AG04450 (cell line): Measurements from ENCODE around the gene RCC1. TPM values are rescaled to one million over a fixed set of nuclear protein-coding genes. Genes with fewer than 3 reads are reported as not detected.
A peak's percentile ranks its signal among the peaks of the same experiment; 100 is the strongest.

Experiments
- CTCF ChIA-PET: fragments of 300-600, 350-600 bp; formaldehyde crosslinking; extraction: SDS; loops from one replicate; lab custom pipeline; 2022; ENCODE audit warnings: antibody characterized with exemption, inconsistent platforms; lab: Charles Lee
- POLR2A ChIA-PET: fragments of 350-600 bp; formaldehyde crosslinking; extraction: SDS; loops from one replicate; lab custom pipeline; 2021; ENCODE audit warnings: antibody characterized with exemption, inconsistent platforms; lab: Yijun Ruan, JAX
- DNase-seq: peaks from one replicate; pipeline ENCODE4 v3.0.0-alpha.2; 2011; ENCODE audit warnings: low read depth, low spot score
- H3K27ac ChIP-seq: one replicate; pipeline ENCODE4 v1.5.1; 2012; ENCODE audit warnings: low read depth, low read length, control low read depth
- H3K27me3 ChIP-seq: one replicate; pipeline ENCODE4 v1.6.0; 2012; ENCODE audit warnings: low read length; ENCODE audit not compliant: control insufficient read depth, insufficient read depth
- H3K4me3 ChIP-seq: 2 replicates; pipeline ENCODE4 v1.5.1; 2011; ENCODE audit warnings: mild to moderate bottlenecking, low read depth, low read length, control low read depth
- H3K9me3 ChIP-seq: 2 replicates; pipeline ENCODE4 v1.5.1; 2012; ENCODE audit warnings: low read length; ENCODE audit not compliant: control insufficient read depth, insufficient read depth
- polyA plus RNA-seq: library from polyadenylated mRNA; depleted of rRNA; stranded (reverse); fragments of >200 nt; gene quantifications from 2 replicates; pipeline ENCODE4 v1.2.3, GENCODE V29; 2011
- TF ChIP-seq, protein P1 (sequence below): IDR thresholded peaks from 2 replicates; pipeline ENCODE4 v1.5.1; 2011; ENCODE audit warnings: low read depth, low read length, control low read depth, inconsistent platforms

Gene RCC1
- polyA plus RNA-seq, 1 experiment: 22.4 TPM

DNA sequence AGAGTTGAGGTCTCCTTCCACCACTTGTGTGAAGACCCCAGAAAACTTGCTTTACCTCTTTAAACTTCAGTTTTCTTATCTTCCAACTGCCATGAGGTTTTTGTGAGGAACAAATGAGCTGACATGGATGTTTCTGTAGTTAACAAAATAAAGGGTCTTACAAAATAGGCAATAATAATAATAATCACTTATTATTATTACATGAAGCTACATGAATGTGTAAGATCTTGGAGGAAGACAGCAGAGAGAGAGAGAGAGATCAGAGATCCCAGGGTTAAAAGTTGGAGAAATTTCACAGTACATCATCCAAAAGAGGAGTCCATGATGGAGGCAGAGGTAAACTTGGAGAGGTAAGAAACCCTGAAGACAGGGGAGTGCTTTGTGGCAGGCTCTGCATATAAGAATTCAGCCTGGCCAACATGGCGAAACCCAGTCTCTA lies 10.7 kb downstream of the RCC1 start:
- H3K27ac ChIP-seq: no peak overlapping the region

DNA sequence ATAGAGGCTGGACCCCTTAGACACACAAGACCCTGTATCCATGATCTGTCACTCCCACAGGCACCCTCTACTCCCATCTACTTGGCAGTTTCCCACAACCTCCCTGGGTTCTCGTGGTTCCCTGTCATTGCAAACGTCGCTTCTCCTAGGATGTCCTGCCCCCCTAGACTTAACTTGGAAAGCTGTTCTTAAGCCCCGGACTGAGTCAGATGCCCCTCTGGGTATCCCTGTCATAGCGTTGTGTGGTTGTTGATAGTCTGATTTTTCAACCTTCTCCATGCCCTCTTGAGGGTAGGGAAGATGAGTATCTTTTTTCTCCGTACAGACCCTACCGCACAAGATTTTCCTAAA lies 11.8 kb downstream of the RCC1 start:
- DNase-seq: no peak
- POLR2A ChIA-PET: interaction anchor here (1.8 to 7.5 kb wide), 3 partner anchors 8 to 85 kb away, joined by 5 to 46 read pairs (median 28); no protein-coding TSS in a partner anchor

More for the DNA sequence above, 10.7 kb downstream of the RCC1 start:
- ChIA-PET POLR2A (interaction anchor here (0.6 to 7.5 kb wide), 8 partner anchors 37 to 350 kb away, joined by 3 to 46 read pairs (median 5); partner anchors contain the start of gene TRNAU1AP), CTCF (interaction anchor here (0.7 to 3.6 kb wide), 6 partner anchors 8 to 518 kb away, joined by 3 to 57 read pairs (median 6); no protein-coding TSS in a partner anchor)
- H3K27me3 ChIP-seq: no peaks in the 10 kb centered on the region
- H3K4me3 ChIP-seq: no peak overlapping the region
- DNase-seq: no peak
- H3K9me3 ChIP-seq: no peaks in the 10 kb centered on the region
- TF ChIP-seq, protein P1, sequence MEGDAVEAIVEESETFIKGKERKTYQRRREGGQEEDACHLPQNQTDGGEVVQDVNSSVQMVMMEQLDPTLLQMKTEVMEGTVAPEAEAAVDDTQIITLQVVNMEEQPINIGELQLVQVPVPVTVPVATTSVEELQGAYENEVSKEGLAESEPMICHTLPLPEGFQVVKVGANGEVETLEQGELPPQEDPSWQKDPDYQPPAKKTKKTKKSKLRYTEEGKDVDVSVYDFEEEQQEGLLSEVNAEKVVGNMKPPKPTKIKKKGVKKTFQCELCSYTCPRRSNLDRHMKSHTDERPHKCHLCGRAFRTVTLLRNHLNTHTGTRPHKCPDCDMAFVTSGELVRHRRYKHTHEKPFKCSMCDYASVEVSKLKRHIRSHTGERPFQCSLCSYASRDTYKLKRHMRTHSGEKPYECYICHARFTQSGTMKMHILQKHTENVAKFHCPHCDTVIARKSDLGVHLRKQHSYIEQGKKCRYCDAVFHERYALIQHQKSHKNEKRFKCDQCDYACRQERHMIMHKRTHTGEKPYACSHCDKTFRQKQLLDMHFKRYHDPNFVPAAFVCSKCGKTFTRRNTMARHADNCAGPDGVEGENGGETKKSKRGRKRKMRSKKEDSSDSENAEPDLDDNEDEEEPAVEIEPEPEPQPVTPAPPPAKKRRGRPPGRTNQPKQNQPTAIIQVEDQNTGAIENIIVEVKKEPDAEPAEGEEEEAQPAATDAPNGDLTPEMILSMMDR: no peak

DNA sequence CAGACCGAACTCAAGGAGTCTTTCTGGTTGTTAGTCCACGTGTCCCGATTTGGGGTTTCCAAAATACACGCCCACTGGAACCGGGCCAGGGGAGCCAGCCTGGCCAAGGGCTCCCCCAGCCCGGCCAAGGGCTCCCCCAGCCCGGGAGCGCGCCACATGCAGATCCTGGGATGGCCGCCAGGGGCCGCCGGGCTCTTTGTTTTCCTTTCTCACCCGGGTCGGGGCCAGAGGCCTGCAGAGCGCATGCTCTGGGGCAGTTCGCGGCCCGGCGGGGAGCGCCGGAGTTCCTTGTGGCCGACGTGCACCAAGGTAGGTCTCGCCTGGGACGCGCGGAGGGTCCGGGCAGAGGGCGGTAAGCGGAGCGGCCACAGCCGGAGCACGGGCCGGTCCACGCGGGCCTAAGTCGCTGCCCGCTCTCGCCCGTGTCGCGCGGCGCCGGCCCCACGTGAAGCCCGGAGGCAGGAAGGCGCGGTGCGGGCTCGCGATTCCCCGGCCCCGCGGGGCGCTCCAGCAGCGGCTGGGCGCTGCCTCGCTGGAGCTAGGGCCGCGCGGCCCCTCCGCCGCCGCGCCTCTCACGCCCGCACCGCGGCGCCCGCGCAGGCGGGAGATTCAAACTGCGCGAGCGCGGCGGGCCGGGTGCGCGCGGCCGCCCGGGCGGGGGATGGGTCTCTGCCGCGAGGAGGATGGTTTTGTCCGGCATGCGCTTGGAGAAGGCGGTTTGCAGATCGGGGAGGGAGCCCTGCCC lies 12.3 kb downstream of the RCC1 start:
- DNase-seq: peak; percentile 60
- Histone ChIP-seq H3K9me3 (no peaks in the 10 kb centered on the region), H3K27me3 (no peaks in the 10 kb centered on the region), H3K4me3 (peak overlapping the region; percentile 81), H3K27ac (peak overlapping the region; percentile 61)
- TF ChIP-seq, protein P1: peak; percentile 92
- CTCF ChIA-PET: interaction anchor here (0.6 to 3.6 kb wide), 5 partner anchors 10 to 282 kb away, joined by 3 to 57 read pairs (median 3); no protein-coding TSS in a partner anchor
- POLR2A ChIA-PET: interaction anchor here (0.9 to 7.5 kb wide), 6 partner anchors 9 to 359 kb away, joined by 3 to 46 read pairs (median 6); partner anchors contain the start of gene TAF12

More for the DNA sequence above, 11.8 kb downstream of the RCC1 start:
- H3K27me3 ChIP-seq: no peaks in the 10 kb centered on the region
- CTCF ChIA-PET: interaction anchor here (1.0 to 3.6 kb wide), 4 partner anchors 9 to 158 kb away, joined by 3 to 57 read pairs (median 8); no protein-coding TSS in a partner anchor
- TF ChIP-seq, protein P1: no peak
- H3K4me3 ChIP-seq: peak overlapping the region; percentile 41
- no peaks in the 10 kb centered on the region for H3K9me3 ChIP-seq
- H3K27ac ChIP-seq: peak overlapping the region; percentile 61

DNA sequence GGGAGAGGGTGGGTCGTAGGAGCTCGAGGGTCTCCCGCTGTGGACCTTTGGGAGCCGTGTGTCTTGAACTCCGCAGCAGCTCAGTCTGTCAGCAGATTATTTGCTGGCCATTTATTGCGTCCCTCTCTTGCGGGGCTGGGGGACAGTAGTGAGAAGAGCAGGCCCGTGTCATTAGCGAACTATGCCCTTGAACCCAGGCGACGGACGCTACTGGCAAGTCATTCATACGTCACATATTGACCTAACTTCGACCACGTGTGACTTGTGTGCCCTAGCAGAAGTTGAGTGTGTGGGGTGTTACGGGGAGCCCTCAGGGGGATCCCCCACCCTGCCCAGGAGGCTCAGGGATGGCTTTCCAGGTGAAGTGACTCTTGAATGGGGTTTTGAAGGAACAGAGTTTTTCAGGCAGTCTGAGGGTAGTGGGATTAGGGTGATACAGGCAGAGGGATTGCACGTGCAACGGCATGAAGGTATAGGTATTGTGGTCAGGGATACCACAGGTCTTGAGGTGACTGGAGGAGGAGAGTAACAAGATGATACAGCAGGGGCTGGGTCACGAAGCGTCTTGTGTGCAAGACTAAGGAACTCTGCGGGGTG lies 13.0 kb downstream of the RCC1 start:
- DNase-seq: no peak
- POLR2A ChIA-PET: interaction anchor here (0.9 to 1.8 kb wide), 5 partner anchors 9 to 359 kb away, joined by 3 to 10 read pairs (median 5); partner anchors contain the start of gene TAF12
- Histone ChIP-seq H3K4me3 (peak overlapping the region; percentile 81), H3K27me3 (no peaks in the 10 kb centered on the region), H3K9me3 (no peaks in the 10 kb centered on the region), H3K27ac (peak overlapping the region; percentile 11)
- CTCF ChIA-PET: interaction anchor here (1.0 to 3.6 kb wide), 2 partner anchors 62 to 84 kb away, joined by 3 to 57 read pairs; no protein-coding TSS in a partner anchor
- TF ChIP-seq, protein P1: no peak
